ENCODE data around the gene ANKEF1.
"Not testable (repeated sequence)": the region's sequence is repeated elsewhere in the genome, so short reads cannot be mapped to it uniquely, and the experiment has no call there.

Gene ANKEF1

GRCh38 chr20:10033905-10034650 is 709 bp upstream of the ANKEF1 start:
- no peak for DNase-seq

GRCh38 chr20:10036321-10036720 is 1.5 kb downstream of the ANKEF1 start:
- not testable (repeated sequence) for DNase-seq

GRCh38 chr20:10040070-10040975 is 5.5 kb downstream of the ANKEF1 start:
- peak; percentile 51 to 75 (median 74) for DNase-seq

GRCh38 chr20:10042086-10042485 is 7.3 kb downstream of the ANKEF1 start:
- DNase-seq, result peak; percentile 21 to 57 (median 43)

- DNase-seq, result peak in 1 of 3 donors; percentile 33
These were observed 12.6 kb downstream of the ANKEF1 start for GRCh38 chr20:10047427-10047826.

- no peak for DNase-seq
These were observed 16.4 kb downstream of the ANKEF1 start for GRCh38 chr20:10051185-10051584.

GRCh38 chr20:10059006-10059405 is 24.2 kb downstream of the ANKEF1 start:
- no peak for DNase-seq

GRCh38 chr20:10060226-10060625 is 25.4 kb downstream of the ANKEF1 start:
- no peak for DNase-seq

GRCh38 chr20:10061641-10062040 is 26.9 kb downstream of the ANKEF1 start:
- DNase-seq, result no peak

- no peak for DNase-seq
These were observed 28.7 kb downstream of the ANKEF1 start for GRCh38 chr20:10063482-10063881.

- no peak for DNase-seq
These were observed 29.8 kb downstream of the ANKEF1 start for GRCh38 chr20:10064611-10065010.

- DNase-seq, result peak in 2 of 3 donors; percentile 9 to 33
These were observed 30.5 kb downstream of the ANKEF1 start for GRCh38 chr20:10065154-10065833.

GRCh38 chr20:10067321-10067720 is 32.5 kb downstream of the ANKEF1 start:
- DNase-seq, result no peak

- peak; percentile 71 to 90 (median 82) for DNase-seq
These were observed 39.7 kb downstream of the ANKEF1 start for GRCh38 chr20:10074513-10074912.

GRCh38 chr20:10075606-10076005 is 40.8 kb downstream of the ANKEF1 start:
- no peak for DNase-seq

GRCh38 chr20:10076126-10077080 is 41.6 kb downstream of the ANKEF1 start:
- DNase-seq, result no peak

- DNase-seq, result peak in 1 of 3 donors; percentile 7
These were observed 42.3 kb downstream of the ANKEF1 start for GRCh38 chr20:10077081-10077471.

- DNase-seq, result no peak
These were observed 43.1 kb downstream of the ANKEF1 start for GRCh38 chr20:10077886-10078285.

- no peak for DNase-seq
These were observed 43.6 kb downstream of the ANKEF1 start for GRCh38 chr20:10078403-10078802.

GRCh38 chr20:10079964-10080363 is 45.2 kb downstream of the ANKEF1 start:
- no peak for DNase-seq

- no peak for DNase-seq
These were observed 45.8 kb downstream of the ANKEF1 start for GRCh38 chr20:10080574-10080973.

Data from suppressor macrophage treated with lipopolysaccharide for 1 hour (primary cell).